MM.1S (cell line): Measurements from ENCODE around the gene MDM1.

Experiments
- EZH2 ChIP-seq: fragments of 300-600 bp; sonication (generic); optimal IDR thresholded peaks from 2 replicates; pipeline ENCODE3; 2017; ENCODE audit warnings: low read depth, mild to moderate bottlenecking, antibody characterized with exemption, low read length, mixed read lengths
- TF ChIP-seq, protein P1 (sequence below): fragments of 300-600 bp; sonication (generic); IDR thresholded peaks from 2 replicates; pipeline ENCODE4 v1.5.1; 2016; ENCODE audit warnings: antibody characterized with exemption, low read length, mixed read lengths

DNA sequence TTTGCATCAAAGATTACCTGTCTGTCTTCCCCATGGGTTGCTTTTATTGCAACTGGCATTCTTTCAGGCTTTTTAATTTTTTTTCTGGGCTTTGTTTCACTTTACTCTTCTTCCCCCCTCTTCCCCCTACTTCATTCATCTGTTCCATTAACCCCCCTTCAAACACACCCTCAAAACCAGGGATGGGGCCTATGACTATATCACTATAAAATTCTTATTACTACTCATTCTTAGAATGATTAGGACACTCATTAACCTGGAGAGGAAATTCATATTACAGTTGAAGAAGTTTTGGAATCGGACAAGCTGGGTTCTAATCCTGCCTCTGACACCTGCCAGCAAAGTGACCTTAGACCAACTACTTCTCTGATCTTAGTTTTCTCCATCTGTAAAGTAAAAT is 24.8 kb upstream of the MDM1 start:
- TF ChIP-seq, protein P1, sequence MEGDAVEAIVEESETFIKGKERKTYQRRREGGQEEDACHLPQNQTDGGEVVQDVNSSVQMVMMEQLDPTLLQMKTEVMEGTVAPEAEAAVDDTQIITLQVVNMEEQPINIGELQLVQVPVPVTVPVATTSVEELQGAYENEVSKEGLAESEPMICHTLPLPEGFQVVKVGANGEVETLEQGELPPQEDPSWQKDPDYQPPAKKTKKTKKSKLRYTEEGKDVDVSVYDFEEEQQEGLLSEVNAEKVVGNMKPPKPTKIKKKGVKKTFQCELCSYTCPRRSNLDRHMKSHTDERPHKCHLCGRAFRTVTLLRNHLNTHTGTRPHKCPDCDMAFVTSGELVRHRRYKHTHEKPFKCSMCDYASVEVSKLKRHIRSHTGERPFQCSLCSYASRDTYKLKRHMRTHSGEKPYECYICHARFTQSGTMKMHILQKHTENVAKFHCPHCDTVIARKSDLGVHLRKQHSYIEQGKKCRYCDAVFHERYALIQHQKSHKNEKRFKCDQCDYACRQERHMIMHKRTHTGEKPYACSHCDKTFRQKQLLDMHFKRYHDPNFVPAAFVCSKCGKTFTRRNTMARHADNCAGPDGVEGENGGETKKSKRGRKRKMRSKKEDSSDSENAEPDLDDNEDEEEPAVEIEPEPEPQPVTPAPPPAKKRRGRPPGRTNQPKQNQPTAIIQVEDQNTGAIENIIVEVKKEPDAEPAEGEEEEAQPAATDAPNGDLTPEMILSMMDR, result no peak
- no peak for TF ChIP-seq EZH2
